GM12872 (cell line): Measurements from ENCODE around the gene RAB20.

Experiments
- CTCF ChIP-seq: IDR thresholded peaks from 3 replicates; pipeline ENCODE4 v1.5.1; 2011; ENCODE audit warnings: low read depth, mild to moderate bottlenecking, low read length, moderate library complexity; ENCODE audit not compliant: insufficient read depth

Gene RAB20

GRCh38 chr13:110556224-110556606 is 5.3 kb downstream of the RAB20 start:
- no peak for TF ChIP-seq CTCF

GRCh38 chr13:110555601-110556223 is 5.8 kb downstream of the RAB20 start:
- no peak for TF ChIP-seq CTCF

GRCh38 chr13:110554946-110555345 is 6.6 kb downstream of the RAB20 start:
- TF ChIP-seq CTCF = no peak

GRCh38 chr13:110554227-110554836 is 7.2 kb downstream of the RAB20 start:
- no peak for TF ChIP-seq CTCF

- no peak for TF ChIP-seq CTCF
These were observed 8.1 kb downstream of the RAB20 start for GRCh38 chr13:110553417-110553816.

GRCh38 chr13:110552767-110553166 is 8.8 kb downstream of the RAB20 start:
- TF ChIP-seq CTCF = no peak

- no peak for TF ChIP-seq CTCF
These were observed 10.2 kb downstream of the RAB20 start for GRCh38 chr13:110551284-110551683.
